ENCODE results near the gene CAMSAP1.

The CAMSAP1 gene

DNA sequence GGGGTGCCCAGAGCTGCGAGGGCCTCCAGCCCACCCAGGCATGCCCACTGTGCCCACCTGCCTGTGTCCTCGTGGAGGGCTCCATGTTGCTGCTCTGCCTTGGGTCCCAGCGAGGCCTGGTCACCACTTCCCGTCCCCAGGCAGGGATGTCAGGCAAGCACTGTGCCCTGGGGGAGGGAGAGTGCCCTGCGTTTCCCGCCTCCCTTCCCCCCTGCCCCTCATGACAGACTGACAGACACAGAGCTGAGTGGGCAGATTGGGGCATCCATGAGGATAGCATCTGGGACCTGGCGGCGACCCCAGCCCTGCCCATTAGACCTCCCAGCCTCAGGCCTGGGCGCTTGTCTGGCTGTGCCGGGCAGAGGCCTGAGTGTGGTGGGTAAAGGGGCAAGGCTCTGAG, 148.5 kb downstream of the CAMSAP1 start:
- no peak for DNase-seq (ENCODE audit: low read depth in 2 of 2)
